HG02970 (cell line): ENCODE data around the gene SLC44A2.

Experiments used
- ATAC-seq: cut with Tn5 transposase; IDR thresholded peaks from one replicate; pipeline ENCODE4 v1.9.1; 2021; ENCODE audit warnings: mild to moderate bottlenecking, moderate library complexity, moderate number of reproducible peaks; ENCODE audit not compliant: unreplicated experiment, low FRiP score

Gene SLC44A2

DNA sequence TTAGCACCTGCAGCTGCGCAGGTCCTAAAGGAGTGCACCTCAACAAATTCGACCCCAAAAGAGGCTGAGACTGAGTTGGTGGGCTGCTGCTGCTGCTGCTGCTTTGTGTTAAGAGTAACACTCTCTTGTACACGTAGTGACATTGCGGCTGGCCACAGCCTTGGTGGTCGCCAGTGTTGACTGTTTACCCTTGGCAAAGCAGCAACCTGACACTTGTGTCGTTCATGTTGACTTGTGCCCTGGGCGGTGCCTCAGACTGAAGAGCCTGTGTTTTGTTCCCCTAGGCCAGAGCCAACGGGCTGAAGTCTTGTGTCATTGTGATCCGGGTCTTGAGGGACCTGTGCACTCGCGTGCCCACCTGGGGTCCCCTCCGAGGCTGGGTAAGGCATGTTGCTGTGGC lies 53.5 kb downstream of the SLC44A2 start:
- ATAC-seq = no peak

GRCh38 chr19:10679743-10680142 lies 54.4 kb downstream of the SLC44A2 start:
- ATAC-seq = no peak

DNA sequence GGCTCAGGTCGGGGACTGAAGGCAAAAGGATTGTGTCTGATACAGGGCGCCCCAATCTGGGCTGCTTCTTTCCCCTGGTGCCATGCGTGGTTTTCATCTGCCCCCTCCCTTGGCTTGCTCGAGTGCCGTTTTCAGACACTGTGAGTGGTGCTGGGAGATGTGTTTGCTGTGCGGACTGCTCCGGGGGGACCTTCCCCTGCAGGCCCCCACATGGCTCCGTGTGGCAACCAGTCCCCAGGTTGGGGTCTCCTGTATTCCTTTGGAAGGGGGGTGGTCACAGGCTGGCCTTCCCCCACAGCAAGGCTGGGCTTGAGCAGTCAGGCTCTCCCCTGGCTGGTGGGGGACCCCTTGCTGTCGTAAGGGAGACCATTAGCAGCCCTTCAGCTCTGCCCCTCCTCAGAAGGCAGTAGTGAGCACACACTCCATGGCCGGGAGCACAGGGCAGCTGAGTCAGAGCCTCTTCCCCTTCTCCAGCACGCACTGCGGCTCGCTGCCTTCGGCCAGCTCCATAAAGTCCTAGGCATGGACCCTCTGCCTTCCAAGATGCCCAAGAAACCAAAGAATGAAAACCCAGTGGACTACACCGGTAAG lies 55.3 kb downstream of the SLC44A2 start:
- no peak for ATAC-seq

GRCh38 chr19:10681658-10682057 lies 56.3 kb downstream of the SLC44A2 start:
- no peak for ATAC-seq

DNA sequence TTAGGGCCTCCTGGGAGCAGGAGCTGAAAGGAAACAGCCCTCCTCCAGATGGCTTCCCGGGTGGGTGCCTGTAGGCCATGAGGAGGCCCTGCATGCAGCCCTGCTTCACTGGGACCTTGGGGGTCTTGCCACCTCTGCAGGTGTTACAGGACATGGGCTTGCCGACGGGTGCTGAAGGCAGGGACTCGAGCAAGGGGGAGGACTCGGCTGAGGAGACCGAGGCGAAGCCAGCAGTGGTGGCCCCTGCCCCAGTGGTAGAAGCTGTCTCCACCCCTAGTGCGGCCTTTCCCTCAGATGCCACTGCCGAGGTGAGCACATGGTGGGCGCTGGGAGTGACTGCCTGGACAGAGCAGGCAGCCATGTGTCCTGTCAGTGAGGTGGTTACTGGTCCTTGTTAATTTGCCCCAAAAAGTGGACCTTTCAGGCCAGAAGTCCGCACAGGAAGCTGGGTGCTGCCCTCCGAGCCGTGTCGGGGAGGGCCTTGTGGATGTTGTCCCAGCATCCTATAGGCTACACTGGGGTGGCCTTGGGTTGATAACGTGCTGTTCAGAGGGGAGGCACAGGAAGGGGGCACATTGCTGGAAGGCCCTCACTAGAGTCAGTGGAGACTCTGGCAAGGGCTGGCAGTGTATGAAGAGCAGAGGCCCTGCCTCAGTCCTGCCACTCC lies 57.2 kb downstream of the SLC44A2 start:
- ATAC-seq = no peak

DNA sequence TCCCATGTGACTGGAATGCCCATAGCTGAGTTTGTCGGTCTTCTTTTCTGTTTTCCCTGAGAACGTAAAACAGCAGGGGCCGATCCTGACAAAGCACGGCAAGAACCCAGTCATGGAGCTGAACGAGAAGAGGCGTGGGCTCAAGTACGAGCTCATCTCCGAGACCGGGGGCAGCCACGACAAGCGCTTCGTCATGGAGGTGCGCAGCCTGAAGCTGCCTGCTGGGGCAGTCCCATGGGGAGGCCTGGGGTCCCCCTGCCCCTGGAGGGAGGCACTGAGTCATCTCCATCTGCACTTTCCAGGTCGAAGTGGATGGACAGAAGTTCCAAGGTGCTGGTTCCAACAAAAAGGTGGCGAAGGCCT lies 57.7 kb downstream of the SLC44A2 start:
- ATAC-seq = no peak

DNA sequence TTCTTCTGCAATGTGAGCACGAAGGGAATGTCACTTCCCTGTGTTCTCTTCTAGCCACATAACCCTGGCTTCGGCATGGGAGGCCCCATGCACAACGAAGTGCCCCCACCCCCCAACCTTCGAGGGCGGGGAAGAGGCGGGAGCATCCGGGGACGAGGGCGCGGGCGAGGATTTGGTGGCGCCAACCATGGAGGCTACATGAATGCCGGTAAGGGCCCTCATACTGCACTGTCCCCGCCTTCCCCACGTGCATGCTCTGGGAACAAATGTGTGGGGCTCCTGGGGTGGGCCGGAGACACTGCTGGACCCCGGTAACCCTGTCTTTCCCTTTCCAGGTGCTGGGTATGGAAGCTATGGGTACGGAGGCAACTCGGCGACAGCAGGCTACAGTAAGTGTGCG lies 58.2 kb downstream of the SLC44A2 start:
- no peak for ATAC-seq

DNA sequence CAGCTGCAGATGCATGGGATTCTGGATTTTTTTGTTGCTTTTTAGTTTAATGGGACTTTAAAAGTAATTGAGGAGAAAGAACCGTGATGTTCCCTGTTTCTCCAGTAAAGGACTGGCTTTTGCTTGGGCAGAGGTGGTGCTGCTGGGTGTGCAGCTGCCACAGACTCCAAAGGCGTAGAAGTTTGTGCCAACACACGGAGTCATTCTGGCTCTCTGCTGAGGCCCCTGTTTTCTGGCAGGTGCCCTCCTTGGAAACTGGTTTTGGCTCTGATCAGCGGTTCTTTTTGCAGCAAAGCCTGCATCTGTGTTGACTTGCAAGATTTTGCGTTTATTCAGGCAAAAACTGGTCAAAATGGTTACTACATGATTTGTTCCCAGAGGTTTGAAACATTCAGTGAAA lies 59.9 kb downstream of the SLC44A2 start:
- ATAC-seq = no peak

- ATAC-seq = no peak
These were observed 60.8 kb downstream of the SLC44A2 start for GRCh38 chr19:10686193-10686592.

- ATAC-seq = no peak
These were observed 61.5 kb downstream of the SLC44A2 start for GRCh38 chr19:10686661-10687517.

DNA sequence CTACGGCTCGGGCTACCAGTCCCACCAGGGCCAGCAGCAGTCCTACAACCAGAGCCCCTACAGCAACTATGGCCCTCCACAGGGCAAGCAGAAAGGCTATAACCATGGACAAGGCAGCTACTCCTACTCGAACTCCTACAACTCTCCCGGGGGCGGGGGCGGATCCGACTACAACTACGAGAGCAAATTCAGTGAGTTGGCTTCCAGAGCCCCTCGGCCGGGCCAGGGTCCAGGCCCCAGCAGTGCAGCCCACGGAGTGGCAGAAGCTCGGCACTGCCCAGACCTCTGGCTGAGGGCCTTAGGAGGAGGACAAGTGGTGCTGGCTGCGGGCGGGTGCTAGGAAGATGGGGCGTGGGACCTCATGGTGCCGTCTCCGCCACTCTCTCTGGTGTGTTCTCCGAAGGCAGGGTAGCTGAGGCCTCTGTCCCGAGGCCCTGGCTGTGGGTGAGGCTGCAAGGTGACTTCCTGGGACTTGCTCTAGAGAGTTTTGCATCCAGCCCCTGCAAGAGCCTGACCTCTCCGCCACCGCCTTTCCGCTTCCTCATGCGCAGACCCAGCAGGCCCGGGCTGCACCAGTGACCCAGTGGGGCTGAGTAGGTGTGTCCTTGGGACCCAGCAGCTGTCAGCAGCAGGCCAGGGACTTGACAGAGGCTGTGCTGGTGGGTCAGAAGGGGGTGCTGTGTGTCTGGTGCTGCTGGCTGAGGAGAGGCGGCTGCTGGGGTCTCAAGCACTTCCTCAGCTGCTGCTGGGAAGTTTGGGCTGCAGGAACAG lies 62.4 kb downstream of the SLC44A2 start:
- ATAC-seq = no peak

DNA sequence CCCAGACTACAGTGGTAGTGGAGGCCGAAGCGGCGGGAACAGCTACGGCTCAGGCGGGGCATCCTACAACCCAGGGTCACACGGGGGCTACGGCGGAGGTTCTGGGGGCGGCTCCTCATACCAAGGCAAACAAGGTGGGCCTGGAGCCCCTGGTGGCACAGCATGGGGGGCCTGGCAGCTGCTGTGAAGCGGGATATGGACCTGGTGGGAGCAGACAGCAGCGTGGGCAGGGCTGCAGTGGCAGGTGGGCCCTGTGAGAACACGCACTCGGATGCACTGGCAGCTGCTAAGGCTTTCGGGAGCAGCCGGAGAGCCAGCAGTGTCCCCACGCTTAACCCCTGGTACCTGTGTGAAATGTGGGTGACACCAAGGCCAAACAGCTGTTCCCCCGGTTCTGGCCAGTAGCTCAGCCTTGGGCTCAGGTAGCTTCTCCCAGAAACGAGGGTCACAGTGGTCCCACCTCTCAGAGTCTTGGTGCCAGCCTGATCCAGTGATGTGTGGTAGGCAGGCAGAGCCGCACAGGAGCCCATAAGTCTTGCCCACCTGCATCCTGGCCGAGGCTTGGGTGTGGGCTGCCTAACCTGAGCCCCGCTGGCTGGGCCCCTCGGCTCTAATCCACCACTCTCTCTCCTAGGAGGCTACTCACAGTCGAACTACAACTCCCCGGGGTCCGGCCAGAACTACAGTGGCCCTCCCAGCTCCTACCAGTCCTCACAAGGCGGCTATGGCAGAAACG lies 63.4 kb downstream of the SLC44A2 start:
- ATAC-seq = no peak

GRCh38 chr19:10690341-10690781 lies 65.0 kb downstream of the SLC44A2 start:
- ATAC-seq = no peak

DNA sequence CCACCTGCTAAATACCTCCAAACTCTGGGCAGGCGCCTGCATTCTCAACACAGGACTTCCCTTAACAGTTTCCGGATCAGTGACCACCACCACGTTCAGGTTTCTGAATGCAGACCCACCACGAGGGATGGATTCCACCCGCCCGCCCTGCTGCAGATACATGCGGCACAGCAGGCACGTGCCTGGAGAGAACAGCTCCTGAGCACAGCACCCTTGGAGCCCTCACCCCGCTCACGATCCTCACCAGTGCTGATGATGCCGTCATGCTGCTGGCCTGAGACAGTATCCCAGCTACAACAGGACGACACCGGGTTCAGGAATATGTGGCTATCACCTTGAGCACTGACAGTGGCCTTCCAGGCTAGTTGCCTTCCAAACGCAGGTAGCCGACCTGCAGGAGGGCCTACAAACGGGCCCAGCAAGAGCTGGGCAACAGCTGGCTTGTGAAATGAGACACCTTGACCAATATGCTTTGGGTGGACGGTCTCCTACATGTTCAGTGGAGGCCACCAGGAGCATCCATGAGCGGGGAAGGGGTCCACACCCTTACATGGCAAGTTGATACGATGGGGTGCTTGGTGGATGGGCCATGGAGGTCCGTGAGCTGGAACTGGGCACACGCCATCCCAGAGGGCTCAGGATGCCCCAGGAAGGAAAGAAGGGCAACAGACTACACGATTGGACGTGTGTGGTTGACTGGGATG lies 66.0 kb downstream of the SLC44A2 start:
- ATAC-seq = no peak

GRCh38 chr19:10691883-10692282 lies 66.5 kb downstream of the SLC44A2 start:
- no peak for ATAC-seq

- no peak for ATAC-seq
These were observed 67.4 kb downstream of the SLC44A2 start for GRCh38 chr19:10692673-10693264.
